CD4-positive, alpha-beta T cell (primary cell): ENCODE data around the gene KCND2. TPM values are rescaled to one million over a fixed set of nuclear protein-coding genes. Genes with fewer than 3 reads are reported as not detected.

ENCODE experiments used
- ATAC-seq: fragments of 200-7000 bp; cut with Tn5 transposase; one replicate; pipeline ENCODE4 v1.10.0; 2022; ENCODE audit warnings: mild to moderate bottlenecking; ENCODE audit not compliant: poor library complexity
- CTCF ChIA-PET: fragments of 350-600 bp; sonication (Branson Sonifier 250); formaldehyde crosslinking; loops from one replicate; lab custom pipeline; 2021; ENCODE audit warnings: antibody characterized with exemption, inconsistent platforms; lab: Charles Lee
- POLR2A ChIA-PET: fragments of 350-600 bp; sonication (Branson Sonifier 250); formaldehyde crosslinking; loops from one replicate; lab custom pipeline; 2021; ENCODE audit warnings: antibody characterized with exemption, inconsistent platforms; lab: Charles Lee
- DNase-seq, 14 experiments: peaks; one replicate each; pipeline ENCODE4 v3.0.0-alpha.2; 2013 to 2020; ENCODE audit warnings: mixed read lengths in 2 of 14
- H3K27ac ChIP-seq, 2 donors: one replicate each; pipeline versions ENCODE4 v1.5.1 to v1.7.0; 2013; ENCODE audit warnings: low read length in 2 of 2, low read depth in 1 of 2, mild to moderate bottlenecking in 1 of 2
- H3K27me3 ChIP-seq, 2 experiments: 1 replicate in 1 of 2; 2 replicates in 1 of 2; pipeline versions ENCODE4 v1.6.1 to v1.7.0; 2013; ENCODE audit warnings: low read length in 2 of 2, control low read depth in 1 of 2, mild to moderate bottlenecking in 1 of 2, moderate library complexity in 1 of 2; ENCODE audit not compliant: insufficient read depth in 2 of 2, control insufficient read depth in 1 of 2
- H3K36me3 ChIP-seq: one replicate; pipeline ENCODE4 v1.6.1; 2013; ENCODE audit warnings: low read length, control low read depth; ENCODE audit not compliant: insufficient read depth
- H3K4me1 ChIP-seq: one replicate; pipeline ENCODE4 v1.6.1; 2013; ENCODE audit warnings: low read length, control low read depth; ENCODE audit not compliant: insufficient read depth
- H3K4me3 ChIP-seq: one replicate; pipeline ENCODE4 v1.5.1; 2013; ENCODE audit warnings: mild to moderate bottlenecking, low read length, moderate library complexity
- H3K9me3 ChIP-seq, 2 experiments: 1 replicate in 1 of 2; 2 replicates in 1 of 2; pipeline versions ENCODE4 v1.6.1 to v1.7.0; 2013; ENCODE audit warnings: low read length in 2 of 2, mild to moderate bottlenecking in 2 of 2, control low read depth in 1 of 2, moderate library complexity in 1 of 2; ENCODE audit not compliant: control insufficient read depth in 1 of 2, insufficient read depth in 1 of 2
- H3K27ac Mint-ChIP-seq: one replicate; pipeline ENCODE4 v1.8.0; 2020; ENCODE audit warnings: mixed read lengths
- H3K27me3 Mint-ChIP-seq: one replicate; pipeline ENCODE4 v1.8.0; 2021; ENCODE audit warnings: mixed read lengths
- H3K36me3 Mint-ChIP-seq: one replicate; pipeline ENCODE4 v1.8.0; 2021; ENCODE audit warnings: low read depth, mixed read lengths
- H3K4me1 Mint-ChIP-seq: one replicate; pipeline ENCODE4 v1.8.0; 2021; ENCODE audit warnings: low read depth, mixed read lengths
- H3K4me3 Mint-ChIP-seq: one replicate; pipeline ENCODE4 v1.8.0; 2020; ENCODE audit warnings: mild to moderate bottlenecking, mixed read lengths
- H3K9me3 Mint-ChIP-seq: one replicate; pipeline ENCODE4 v1.8.0; 2020; ENCODE audit warnings: mixed read lengths
- intact Hi-C, 2 experiments: fragments of 100-400 bp; cut with DNase I in 1 of 2; cut with micrococcal nuclease in 1 of 2; formaldehyde crosslinking; loops; one replicate each; pipeline versions ENCODE4 v1.15.1 to v1.9.0; 2023 to 2025; cut with DNase I, micrococcal nuclease
- total RNA-seq, 174 experiments: library from RNA in 2 of 174; stranded (reverse) in 2 of 174; gene quantifications; one replicate each; pipeline ENCODE4 v1.2.3 and lab custom pipeline; 2021 to 2026
- TF ChIP-seq, protein P1 (sequence below): fragments of 200-600 bp; IDR thresholded peaks from one replicate; pipeline ENCODE4 v1.8.0; 2022; ENCODE audit warnings: antibody characterized with exemption, mild to moderate bottlenecking

Gene KCND2
- total RNA-seq, 2 experiments from 2014 or later = not detected

- H3K4me3 ChIP-seq = no peak overlapping the region
- no peak overlapping the region for H3K27ac ChIP-seq
- Mint-ChIP-seq H3K27me3 (no peaks in the 10 kb centered on the region), H3K27ac (no peak overlapping the region), H3K4me1 (no peaks in the 10 kb centered on the region), H3K4me3 (no peak overlapping the region), H3K36me3 (no peaks in the 10 kb centered on the region), H3K9me3 (no peaks in the 10 kb centered on the region)
- intact Hi-C loops = no loop called here
- no peak for ATAC-seq
- no peak for DNase-seq
- H3K36me3 ChIP-seq = no peaks in the 10 kb centered on the region
- CTCF ChIA-PET = no interaction called here
- H3K27me3 ChIP-seq = no peaks in the 10 kb centered on the region
- TF ChIP-seq, protein P1, sequence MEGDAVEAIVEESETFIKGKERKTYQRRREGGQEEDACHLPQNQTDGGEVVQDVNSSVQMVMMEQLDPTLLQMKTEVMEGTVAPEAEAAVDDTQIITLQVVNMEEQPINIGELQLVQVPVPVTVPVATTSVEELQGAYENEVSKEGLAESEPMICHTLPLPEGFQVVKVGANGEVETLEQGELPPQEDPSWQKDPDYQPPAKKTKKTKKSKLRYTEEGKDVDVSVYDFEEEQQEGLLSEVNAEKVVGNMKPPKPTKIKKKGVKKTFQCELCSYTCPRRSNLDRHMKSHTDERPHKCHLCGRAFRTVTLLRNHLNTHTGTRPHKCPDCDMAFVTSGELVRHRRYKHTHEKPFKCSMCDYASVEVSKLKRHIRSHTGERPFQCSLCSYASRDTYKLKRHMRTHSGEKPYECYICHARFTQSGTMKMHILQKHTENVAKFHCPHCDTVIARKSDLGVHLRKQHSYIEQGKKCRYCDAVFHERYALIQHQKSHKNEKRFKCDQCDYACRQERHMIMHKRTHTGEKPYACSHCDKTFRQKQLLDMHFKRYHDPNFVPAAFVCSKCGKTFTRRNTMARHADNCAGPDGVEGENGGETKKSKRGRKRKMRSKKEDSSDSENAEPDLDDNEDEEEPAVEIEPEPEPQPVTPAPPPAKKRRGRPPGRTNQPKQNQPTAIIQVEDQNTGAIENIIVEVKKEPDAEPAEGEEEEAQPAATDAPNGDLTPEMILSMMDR = no peak
- POLR2A ChIA-PET = no interaction called here
- no peaks in the 10 kb centered on the region for H3K4me1 ChIP-seq
- H3K9me3 ChIP-seq = peaks cover 0 to 4% of the 10 kb centered on the region in 2 experiments
Measured at GRCh38 chr7:120302190-120302589, 29.2 kb downstream of the KCND2 start.

GRCh38 chr7:120303105-120303504, 30.1 kb downstream of the KCND2 start:
- Histone ChIP-seq H3K27ac (no peak overlapping the region), H3K27me3 (no peaks in the 10 kb centered on the region), H3K9me3 (peaks cover 0 to 4% of the 10 kb centered on the region in 2 experiments), H3K36me3 (no peaks in the 10 kb centered on the region), H3K4me1 (no peaks in the 10 kb centered on the region), H3K4me3 (no peak overlapping the region)
- TF ChIP-seq, protein P1 = no peak
- Mint-ChIP-seq H3K4me3 (no peak overlapping the region), H3K36me3 (no peaks in the 10 kb centered on the region), H3K9me3 (no peaks in the 10 kb centered on the region), H3K4me1 (no peaks in the 10 kb centered on the region), H3K27ac (no peak overlapping the region), H3K27me3 (no peaks in the 10 kb centered on the region)
- DNase-seq (no peak), ATAC-seq (no peak)
- POLR2A ChIA-PET = no interaction called here
- intact Hi-C loops = no loop called here
- CTCF ChIA-PET = no interaction called here

GRCh38 chr7:120304674-120305073, 31.7 kb downstream of the KCND2 start:
- Mint-ChIP-seq H3K4me3 (no peak overlapping the region), H3K27ac (no peak overlapping the region), H3K4me1 (no peaks in the 10 kb centered on the region), H3K36me3 (no peaks in the 10 kb centered on the region), H3K9me3 (no peaks in the 10 kb centered on the region), H3K27me3 (no peaks in the 10 kb centered on the region)
- ChIA-PET POLR2A (no interaction called here), CTCF (no interaction called here)
- TF ChIP-seq, protein P1 = no peak
- no peak overlapping the region for H3K4me3 ChIP-seq
- ATAC-seq (no peak), DNase-seq (no peak)
- no peaks in the 10 kb centered on the region for H3K4me1 ChIP-seq
- intact Hi-C loops = no loop called here
- no peaks in the 10 kb centered on the region for H3K9me3 ChIP-seq
- H3K27me3 ChIP-seq = no peaks in the 10 kb centered on the region
- H3K36me3 ChIP-seq = no peaks in the 10 kb centered on the region
- no peak overlapping the region for H3K27ac ChIP-seq
